OCI-LY7 (cell line): Measurements from ENCODE around the gene KDM4E. TPM values are rescaled to one million over a fixed set of nuclear protein-coding genes. Genes with fewer than 3 reads are reported as not detected.
"Not testable (repeated sequence)": the region's sequence is repeated elsewhere in the genome, so short reads cannot be mapped to it uniquely, and the experiment has no call there.

ENCODE experiments used
- BruUV-seq: library from RNA; stranded (reverse); fragments of 400-500 nt; replicated peaks from 2 replicates; lab custom pipeline; 2021; lab: Mats Ljungman, UMichigan
- CTCF ChIA-PET: fragments of 300-600 bp; sonication (Branson Sonifier 250); formaldehyde crosslinking; loops from one replicate; lab custom pipeline; 2022; ENCODE audit warnings: antibody characterized with exemption; ENCODE audit not compliant: unreplicated experiment; lab: Charles Lee
- POLR2A ChIA-PET: fragments of 300-600 bp; sonication (Branson Sonifier 250); formaldehyde crosslinking; loops from one replicate; lab custom pipeline; 2022; ENCODE audit warnings: antibody characterized with exemption; lab: Charles Lee
- DNase-seq: peaks from one replicate; pipeline ENCODE4 v3.0.0-alpha.2; 2015; ENCODE audit warnings: low spot score
- H2AFZ ChIP-seq: fragments of 200-600 bp; sonication (generic), shearing (Covaris generic); 2 replicates; pipeline ENCODE4 v1.6.1; 2014; ENCODE audit warnings: mild to moderate bottlenecking, antibody characterized with exemption, low read length, moderate library complexity
- H3K27ac ChIP-seq: fragments of 200-600 bp; sonication (generic); 2 replicates; pipeline ENCODE4 v1.5.1; 2014; ENCODE audit warnings: mixed run types, low read depth, mild to moderate bottlenecking, moderate library complexity, low read length, inconsistent platforms; ENCODE audit not compliant: poor library complexity, severe bottlenecking
- H3K36me3 ChIP-seq: fragments of 200-600 bp; sonication (generic); 2 replicates; pipeline ENCODE4 v1.6.1; 2014; ENCODE audit warnings: mild to moderate bottlenecking, antibody characterized with exemption, low read length, moderate library complexity, mixed read lengths; ENCODE audit not compliant: insufficient read depth
- H3K4me1 ChIP-seq: fragments of 200-600 bp; sonication (generic); 2 replicates; pipeline ENCODE4 v1.5.1; 2014; ENCODE audit warnings: mild to moderate bottlenecking, low read length; ENCODE audit not compliant: insufficient read depth, poor library complexity, severe bottlenecking
- H3K4me2 ChIP-seq: fragments of 200-600 bp; sonication (generic); 2 replicates; pipeline ENCODE4 v1.6.1; 2014; ENCODE audit warnings: mild to moderate bottlenecking, low read length
- H3K4me3 ChIP-seq: fragments of 200-600 bp; sonication (generic); 2 replicates; pipeline ENCODE4 v1.5.1; 2014; ENCODE audit warnings: mild to moderate bottlenecking, low read depth, low read length; ENCODE audit not compliant: poor library complexity, severe bottlenecking
- H3K79me2 ChIP-seq: fragments of 200-600 bp; sonication (generic); 2 replicates; pipeline ENCODE4 v1.6.1; 2016; ENCODE audit warnings: low read depth, mild to moderate bottlenecking, low read length, moderate library complexity, mixed read lengths; ENCODE audit not compliant: insufficient read depth
- H3K9me2 ChIP-seq: fragments of 200-600 bp; sonication (generic); 2 replicates; pipeline ENCODE4 v1.6.1; 2016; ENCODE audit warnings: mild to moderate bottlenecking, low read length, mixed read lengths; ENCODE audit not compliant: insufficient read depth
- H3K9me3 ChIP-seq: fragments of 200-600 bp; sonication (generic); 2 replicates; pipeline ENCODE4 v1.6.1; 2014; ENCODE audit warnings: mild to moderate bottlenecking, mixed run types, low read length, mixed read lengths
- H4K20me1 ChIP-seq: fragments of 200-600 bp; sonication (generic); 2 replicates; pipeline ENCODE4 v1.6.1; 2014; ENCODE audit warnings: mild to moderate bottlenecking, antibody characterized with exemption, low read length, moderate library complexity, mixed read lengths; ENCODE audit not compliant: insufficient read depth
- EZH2phosphoT487 ChIP-seq: fragments of 200-600 bp; sonication (generic); IDR thresholded peaks from 2 replicates; pipeline ENCODE4 v1.6.1; 2018; ENCODE audit warnings: low read depth, borderline replicate concordance, mild to moderate bottlenecking, mixed run types, antibody characterized with exemption, low read length, moderate library complexity, mixed read lengths
- intact Hi-C: fragments of 100-400 bp; cut with micrococcal nuclease; formaldehyde crosslinking; loops from one replicate; pipeline ENCODE4 v1.10.0; 2022; ENCODE audit not compliant: unreplicated experiment
- total RNA-seq, 2 experiments: library from RNA; depleted of rRNA in 1 of 2; stranded (reverse); fragments of >200 nt in 1 of 2; shearing (Covaris generic) in 1 of 2; gene quantifications; 2 replicates each; pipeline ENCODE4 v1.2.3, GENCODE V29; 2014 to 2022
- TF ChIP-seq, protein P1 (sequence below): fragments of 200-600 bp; sonication (generic); conservative IDR thresholded peaks from 2 replicates; pipeline ENCODE4 v1.5.1; 2014; ENCODE audit warnings: mild to moderate bottlenecking, antibody characterized with exemption, low read length, moderate library complexity, mixed read lengths

KDM4E gene
- total RNA-seq, 2 experiments from 2014 or later = not detected

DNA sequence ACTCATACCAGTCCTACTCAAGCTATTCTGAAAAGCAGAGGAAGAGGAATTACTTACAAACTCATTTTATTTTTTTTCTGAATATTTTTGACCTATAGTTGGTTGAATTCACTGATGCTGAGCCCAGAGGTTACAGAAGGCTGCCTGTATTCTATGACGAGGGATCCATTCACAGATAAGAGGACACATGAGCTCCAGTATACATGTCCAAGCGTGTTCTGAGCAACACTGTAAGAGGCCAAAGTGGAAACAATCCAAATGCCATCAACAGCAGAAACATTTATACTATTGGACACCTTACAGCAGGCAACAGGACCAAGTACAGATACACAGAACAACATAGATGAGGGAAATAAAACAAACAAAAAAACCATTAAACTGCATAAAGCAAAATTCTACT, 10.3 kb downstream of the KDM4E start:
- Histone ChIP-seq H3K79me2 (no peaks in the 10 kb centered on the region), H3K4me1 (no peaks in the 10 kb centered on the region), H3K36me3 (no peaks in the 10 kb centered on the region), H3K9me2 (no peaks in the 10 kb centered on the region), H3K4me3 (no peak overlapping the region), H3K27ac (no peak overlapping the region), H2AFZ (no peak overlapping the region), H4K20me1 (no peaks in the 10 kb centered on the region), H3K4me2 (no peak overlapping the region), H3K9me3 (no peaks in the 10 kb centered on the region)
- CTCF ChIA-PET = no interaction called here
- no TSS peak for BruUV-seq
- TF ChIP-seq, protein P1, sequence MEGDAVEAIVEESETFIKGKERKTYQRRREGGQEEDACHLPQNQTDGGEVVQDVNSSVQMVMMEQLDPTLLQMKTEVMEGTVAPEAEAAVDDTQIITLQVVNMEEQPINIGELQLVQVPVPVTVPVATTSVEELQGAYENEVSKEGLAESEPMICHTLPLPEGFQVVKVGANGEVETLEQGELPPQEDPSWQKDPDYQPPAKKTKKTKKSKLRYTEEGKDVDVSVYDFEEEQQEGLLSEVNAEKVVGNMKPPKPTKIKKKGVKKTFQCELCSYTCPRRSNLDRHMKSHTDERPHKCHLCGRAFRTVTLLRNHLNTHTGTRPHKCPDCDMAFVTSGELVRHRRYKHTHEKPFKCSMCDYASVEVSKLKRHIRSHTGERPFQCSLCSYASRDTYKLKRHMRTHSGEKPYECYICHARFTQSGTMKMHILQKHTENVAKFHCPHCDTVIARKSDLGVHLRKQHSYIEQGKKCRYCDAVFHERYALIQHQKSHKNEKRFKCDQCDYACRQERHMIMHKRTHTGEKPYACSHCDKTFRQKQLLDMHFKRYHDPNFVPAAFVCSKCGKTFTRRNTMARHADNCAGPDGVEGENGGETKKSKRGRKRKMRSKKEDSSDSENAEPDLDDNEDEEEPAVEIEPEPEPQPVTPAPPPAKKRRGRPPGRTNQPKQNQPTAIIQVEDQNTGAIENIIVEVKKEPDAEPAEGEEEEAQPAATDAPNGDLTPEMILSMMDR = no peak
- TF ChIP-seq EZH2phosphoT487 = no peak
- intact Hi-C loops = no loop called here
- POLR2A ChIA-PET = interaction anchor here (0.6 kb wide), 1 partner anchor 1235 kb away, joined by 3 read pairs; no protein-coding TSS in a partner anchor
- DNase-seq = no peak

DNA sequence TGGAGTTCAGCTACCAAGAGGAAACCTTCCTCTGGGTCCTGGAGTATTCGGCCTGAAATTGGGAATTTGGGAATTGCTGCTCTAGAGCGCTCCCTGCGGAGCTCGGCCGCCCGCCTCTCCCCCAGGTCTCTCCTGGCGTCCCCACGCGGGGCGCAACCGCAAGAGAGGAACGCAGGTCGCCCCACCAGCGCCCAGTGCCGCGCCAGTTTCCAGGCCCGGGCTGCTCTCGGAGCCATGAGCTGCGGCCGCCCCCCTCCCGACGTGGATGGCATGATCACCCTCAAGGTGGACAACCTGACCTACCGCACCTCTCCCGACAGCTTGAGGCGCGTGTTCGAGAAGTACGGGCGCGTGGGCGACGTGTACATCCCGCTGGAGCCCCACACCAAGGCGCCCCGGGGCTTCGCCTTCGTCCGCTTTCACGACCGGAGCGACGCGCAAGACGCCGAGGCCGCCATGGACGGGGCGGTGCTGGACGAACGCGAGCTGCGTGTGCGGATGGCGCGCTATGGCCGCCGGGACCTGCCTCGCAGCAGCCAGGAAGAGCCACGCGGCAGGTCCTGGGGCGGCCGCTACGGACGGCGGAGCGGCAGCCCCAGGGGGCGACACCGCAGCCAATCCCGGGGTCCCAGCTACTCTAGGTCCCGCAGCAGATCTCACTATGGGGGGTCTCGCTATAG, 12.4 kb downstream of the KDM4E start:
- POLR2A ChIA-PET, CTCF ChIA-PET, H3K9me2 ChIP-seq, H3K27ac ChIP-seq, H3K9me3 ChIP-seq, H4K20me1 ChIP-seq, H3K79me2 ChIP-seq, DNase-seq, H3K4me1 ChIP-seq, intact Hi-C loops, H3K4me2 ChIP-seq, H3K36me3 ChIP-seq, BruUV-seq, H2AFZ ChIP-seq, H3K4me3 ChIP-seq: not testable (repeated sequence)

DNA sequence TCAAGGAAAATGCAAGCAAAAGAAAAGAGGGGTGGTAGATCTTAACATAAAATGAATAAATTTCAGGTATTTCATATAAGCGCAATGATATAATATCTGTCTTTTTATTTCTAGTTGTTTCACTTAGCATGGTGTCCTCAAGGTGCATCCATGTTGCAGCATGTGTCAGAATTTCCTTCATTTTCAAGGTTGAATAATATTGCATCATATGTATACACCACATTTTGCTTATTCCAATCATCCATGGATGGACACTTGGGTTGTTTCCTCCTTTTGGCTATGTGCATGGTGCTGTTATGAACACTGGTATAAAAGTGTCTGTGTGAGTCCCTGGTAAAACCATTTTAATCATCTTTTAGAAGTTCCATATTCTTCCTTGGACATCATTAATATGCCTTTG, 17.2 kb downstream of the KDM4E start:
- Histone ChIP-seq H3K4me3 (no peak overlapping the region), H2AFZ (no peak overlapping the region), H3K9me2 (no peaks in the 10 kb centered on the region), H4K20me1 (no peaks in the 10 kb centered on the region), H3K79me2 (no peaks in the 10 kb centered on the region), H3K4me2 (no peak overlapping the region), H3K36me3 (no peaks in the 10 kb centered on the region), H3K9me3 (no peaks in the 10 kb centered on the region), H3K4me1 (no peaks in the 10 kb centered on the region), H3K27ac (no peak overlapping the region)
- intact Hi-C loops = no loop called here
- no peak for DNase-seq
- POLR2A ChIA-PET = no interaction called here
- TF ChIP-seq EZH2phosphoT487 = no peak
- TF ChIP-seq, protein P1 = no peak
- CTCF ChIA-PET = no interaction called here
- no TSS peak for BruUV-seq
